HepG2 (cell line): ENCODE measurements around the gene NARF. TPM values are rescaled to one million over a fixed set of nuclear protein-coding genes. Genes with fewer than 3 reads are reported as not detected.
A peak's percentile ranks its signal among the peaks of the same experiment; 100 is the strongest.

Experiments used
- ATF2 ChIP-seq: sonication (generic); formaldehyde crosslinking; IDR thresholded peaks from 2 replicates; pipeline ENCODE4 v1.4.0; 2020; ENCODE audit warnings: missing genetic modification reagents
- FOSL2 ChIP-seq: sonication (generic); formaldehyde crosslinking; IDR thresholded peaks from 2 replicates; pipeline ENCODE4 v1.4.0; 2020; ENCODE audit warnings: missing genetic modification reagents
- FOXA1 ChIP-seq, 2 experiments: fragments of 450-650 bp in 1 of 2; sonication (generic) in 1 of 2; formaldehyde crosslinking in 1 of 2; IDR thresholded peaks; 2 replicates each; pipeline versions ENCODE4 v1.4.0 to v1.6.1; 2016 to 2020; ENCODE audit warnings: missing genetic modification reagents in 1 of 2
- FOXK2 ChIP-seq: fragments of 450-650 bp; IDR thresholded peaks from 2 replicates; pipeline ENCODE4 v1.6.1; 2016
- GATA4 ChIP-seq: sonication (generic); IDR thresholded peaks from 2 replicates; pipeline ENCODE4 v1.6.1; 2016; ENCODE audit warnings: antibody characterized with exemption, low read depth, borderline replicate concordance
- KLF15 ChIP-seq: sonication (generic); formaldehyde crosslinking; IDR thresholded peaks from 2 replicates; pipeline ENCODE4 v1.8.1; 2023; ENCODE audit warnings: borderline replicate concordance, mild to moderate bottlenecking, inconsistent platforms, missing genetic modification reagents, mixed read lengths
- LBX2 ChIP-seq: sonication (generic); formaldehyde crosslinking; IDR thresholded peaks from 2 replicates; pipeline ENCODE4 v1.5.0; 2020; ENCODE audit warnings: missing genetic modification reagents, mild to moderate bottlenecking, borderline replicate concordance
- MNT ChIP-seq: fragments of 450-650 bp; IDR thresholded peaks from 2 replicates; pipeline ENCODE4 v1.6.1; 2016
- NCOA2 ChIP-seq: sonication (generic); formaldehyde crosslinking; IDR thresholded peaks from 2 replicates; pipeline ENCODE4 v1.8.0; 2022; ENCODE audit warnings: inconsistent platforms
- NR2F6 ChIP-seq, 2 experiments: IDR thresholded peaks; 2 replicates each; pipeline ENCODE4 v1.6.1; 2016; ENCODE audit warnings: antibody characterized with exemption in 1 of 2, mild to moderate bottlenecking in 1 of 2
- SALL2 ChIP-seq: sonication (generic); formaldehyde crosslinking; IDR thresholded peaks from 2 replicates; pipeline ENCODE4 v1.8.1; 2023; ENCODE audit warnings: mild to moderate bottlenecking, missing genetic modification reagents, inconsistent platforms
- SRSF4 ChIP-seq: fragments of 200-400 bp; formaldehyde crosslinking; IDR thresholded peaks from one replicate; pipeline ENCODE4 v1.6.1; 2018; ENCODE audit warnings: mild to moderate bottlenecking, low read depth, low read length, moderate library complexity; ENCODE audit not compliant: poor library complexity, severe bottlenecking
- YEATS4 ChIP-seq: sonication (generic); formaldehyde crosslinking; IDR thresholded peaks from 2 replicates; pipeline ENCODE4 v1.4.0; 2020; ENCODE audit warnings: missing genetic modification reagents, borderline replicate concordance
- ZKSCAN5 ChIP-seq: sonication (generic); formaldehyde crosslinking; IDR thresholded peaks from 2 replicates; pipeline ENCODE4 v1.5.1; 2020; ENCODE audit warnings: mild to moderate bottlenecking, missing genetic modification reagents
- ZNF143 ChIP-seq: sonication (generic); formaldehyde crosslinking; IDR thresholded peaks from 2 replicates; pipeline ENCODE4 v1.4.0; 2020; ENCODE audit warnings: missing genetic modification reagents
- ZNF275 ChIP-seq: sonication (generic); formaldehyde crosslinking; IDR thresholded peaks from 2 replicates; pipeline ENCODE4 v1.8.0; 2022; ENCODE audit warnings: missing genetic modification reagents, mild to moderate bottlenecking, inconsistent platforms, borderline replicate concordance
- ZNF460 ChIP-seq: sonication (generic); formaldehyde crosslinking; IDR thresholded peaks from 2 replicates; pipeline ENCODE4 v1.5.1; 2020; ENCODE audit warnings: missing genetic modification reagents, mild to moderate bottlenecking, borderline replicate concordance
- ZNF503 ChIP-seq: sonication (generic); formaldehyde crosslinking; IDR thresholded peaks from 2 replicates; pipeline ENCODE4 v1.4.0; 2020; ENCODE audit warnings: missing genetic modification reagents
- ZNF547 ChIP-seq: sonication (generic); formaldehyde crosslinking; IDR thresholded peaks from 2 replicates; pipeline ENCODE4 v1.5.1; 2020; ENCODE audit warnings: mild to moderate bottlenecking, missing genetic modification reagents
- ZNF800 ChIP-seq: sonication (generic); formaldehyde crosslinking; IDR thresholded peaks from 2 replicates; pipeline ENCODE4 v1.4.0; 2020; ENCODE audit warnings: missing genetic modification reagents
- polyA plus RNA-seq, 8 experiments: library from polyadenylated mRNA; depleted of rRNA in 3 of 8; stranded (reverse) in 7 of 8; unstranded in 1 of 8; fragments of >200 nt; fragmentation: Illumina TruSeq in 4 of 8; extraction: Trizol in 4 of 8; gene quantifications; 2 replicates each; pipeline versions ENCODE4 v1.2.1 to v1.2.3, GENCODE V29; 2011 to 2016; ENCODE audit warnings: low read depth in 4 of 8, missing spikeins in 1 of 8, mixed read lengths in 1 of 8; ENCODE audit not compliant: insufficient read depth in 1 of 8
- total RNA-seq, 5 experiments: library from RNA; depleted of rRNA; stranded (reverse); fragments of >200 nt; fragmentation: Illumina TruSeq; extraction: Trizol; gene quantifications; 2 replicates each; pipeline ENCODE4 v1.2.3, GENCODE V29; 2016; ENCODE audit warnings: low read depth in 1 of 5

Gene NARF
- total and polyA plus RNA-seq, 2 of the 13 experiments (the other 11 are each of a cell fraction or from before 2014, with no cell fraction given): 61.1 to 144 TPM

- TF ChIP-seq NR2F6 (IDR thresholded peaks at IDR 0.05) (no peak), NR2F6 (CRISPR knock-in tag; IDR thresholded peaks at IDR 0.05) (peak; percentile 23; the same call in 1 of the 2 replicates), NCOA2 (CRISPR knock-in tag) (0 out of 2 replicates have a peak, but pooled peaks have one; percentile 16), FOXK2 (no peak), ZNF460 (CRISPR knock-in tag) (peak; percentile 1; the same call in 1 of the 2 replicates), ZNF503 (no peak), SALL2 (CRISPR knock-in tag) (peak; percentile 23; the same call in 1 of the 2 replicates), ZNF800 (0 out of 2 replicates have a peak, but pooled peaks have one; percentile 13), ATF2 (no peak), GATA4 (no peak), LBX2 (CRISPR knock-in tag) (no peak), KLF15 (CRISPR knock-in tag) (no peak), YEATS4 (CRISPR knock-in tag) (0 out of 2 replicates have a peak, but pooled peaks have one; percentile 14), FOXA1 (IDR thresholded peaks at IDR 0.05) (no peak), FOXA1 (CRISPR knock-in tag; IDR thresholded peaks at IDR 0.05) (peak; percentile 40), ZNF275 (CRISPR knock-in tag) (peak; percentile 72; the same call in 1 of the 2 replicates), ZNF143 (0 out of 2 replicates have a peak, but pooled peaks have one; percentile 11), ZNF547 (no peak), ZKSCAN5 (CRISPR knock-in tag) (no peak), SRSF4 (no peak), MNT (no peak), FOSL2 (CRISPR knock-in tag) (peak; percentile 48)
Observed at GRCh38 chr17:82503094-82503727, 44.7 kb downstream of the NARF start (continued).
